CD4-positive, alpha-beta T cell treated with Interleukin-15 for 4 hours (primary cell): Measurements from ENCODE around the gene MAGEC3.

Experiments
- DNase-seq: peaks from one replicate; pipeline ENCODE4 v3.0.0-alpha.2; 2020; ENCODE audit warnings: low spot score

The MAGEC3 gene

DNA sequence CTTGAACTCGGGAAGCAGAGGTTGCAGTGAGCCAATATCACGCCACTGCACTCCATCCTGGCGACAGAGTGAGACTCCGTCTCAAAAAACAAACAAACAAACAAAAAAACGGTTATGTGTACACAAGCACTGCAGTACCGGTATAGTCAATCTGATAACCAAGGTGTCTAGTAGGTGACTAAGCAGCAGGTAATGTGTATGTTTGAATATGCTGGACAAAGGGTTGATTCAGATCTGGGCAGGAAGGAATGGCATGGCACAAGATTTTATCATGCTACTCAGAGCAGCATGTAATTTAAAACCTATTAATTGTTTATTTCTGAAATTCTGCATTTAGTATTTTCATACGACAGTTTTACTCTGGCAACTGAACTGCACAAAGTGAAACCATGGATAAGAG lies 107.3 kb downstream of the MAGEC3 start:
- no peak for DNase-seq

DNA sequence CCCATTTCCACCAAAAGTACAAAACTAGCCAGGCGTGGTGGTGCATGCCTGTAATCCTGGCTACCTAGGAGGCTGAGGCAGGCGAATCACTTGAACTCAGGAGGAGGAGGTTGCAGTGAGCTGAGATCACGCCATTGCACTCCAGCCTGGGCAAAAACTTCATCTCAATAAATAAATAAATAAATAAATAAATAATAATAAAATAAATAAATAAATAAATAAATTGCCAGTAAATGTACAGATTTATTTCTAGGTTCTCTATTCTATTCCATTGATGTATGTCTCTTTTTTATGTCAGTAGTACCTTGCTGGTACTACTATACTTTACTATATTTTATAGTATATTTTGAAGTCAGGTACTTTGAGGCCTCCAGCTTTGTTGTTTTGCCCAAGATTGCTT lies 109.2 kb downstream of the MAGEC3 start:
- DNase-seq = no peak
